Amniotic stem cell (primary cell): ENCODE measurements around the gene PLPP4.

Source experiments
- DNase-seq: peaks from one replicate; lab custom pipeline; 2025; lab: John Stamatoyannopoulos, UW

Gene PLPP4

GRCh38 chr10:120517881-120518484 is 61.0 kb downstream of the PLPP4 start:
- no peak for DNase-seq

- DNase-seq, result no peak
These were observed 64.9 kb downstream of the PLPP4 start for GRCh38 chr10:120521880-120522279.

DNA sequence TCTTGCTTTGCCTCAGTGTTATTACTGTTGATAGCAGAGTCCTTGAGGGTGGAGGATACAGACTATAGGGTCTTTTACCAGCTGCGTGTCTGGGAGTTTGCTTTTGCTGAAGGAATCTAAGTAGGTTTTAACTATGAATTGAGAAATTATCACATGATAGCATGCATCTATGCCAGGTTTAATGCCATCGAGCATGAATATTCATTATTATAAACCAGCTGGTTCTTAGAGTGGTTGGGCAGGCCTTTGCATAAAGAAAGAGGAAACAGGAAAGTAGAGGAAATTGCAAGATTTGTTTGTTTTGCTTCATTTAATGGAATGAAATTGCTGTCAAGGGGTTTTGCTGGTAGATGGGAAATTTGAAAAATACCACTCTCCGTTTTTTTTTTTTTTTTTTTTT is 70.7 kb downstream of the PLPP4 start:
- DNase-seq, result no peak

DNA sequence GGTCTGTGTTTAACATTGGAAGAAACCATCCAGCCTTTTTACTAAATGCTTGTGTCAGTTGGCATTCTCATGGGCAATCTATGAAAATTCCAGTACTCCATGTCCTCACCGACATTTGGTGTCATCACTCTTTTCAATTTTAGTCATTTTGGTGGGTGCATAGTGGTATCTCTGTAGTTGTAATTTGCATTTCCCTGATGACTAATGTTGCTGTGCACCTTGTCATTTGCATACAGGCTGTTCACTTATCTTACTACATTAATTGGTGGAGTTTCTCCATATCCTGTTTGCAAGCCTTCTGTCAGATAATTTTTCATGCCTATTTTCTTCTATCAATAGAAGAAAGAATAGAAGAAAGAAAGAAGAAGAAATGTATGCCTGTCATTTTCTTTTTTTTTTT is 73.7 kb downstream of the PLPP4 start:
- DNase-seq, result no peak

GRCh38 chr10:120538091-120538490 is 81.1 kb downstream of the PLPP4 start:
- DNase-seq, result no peak

DNA sequence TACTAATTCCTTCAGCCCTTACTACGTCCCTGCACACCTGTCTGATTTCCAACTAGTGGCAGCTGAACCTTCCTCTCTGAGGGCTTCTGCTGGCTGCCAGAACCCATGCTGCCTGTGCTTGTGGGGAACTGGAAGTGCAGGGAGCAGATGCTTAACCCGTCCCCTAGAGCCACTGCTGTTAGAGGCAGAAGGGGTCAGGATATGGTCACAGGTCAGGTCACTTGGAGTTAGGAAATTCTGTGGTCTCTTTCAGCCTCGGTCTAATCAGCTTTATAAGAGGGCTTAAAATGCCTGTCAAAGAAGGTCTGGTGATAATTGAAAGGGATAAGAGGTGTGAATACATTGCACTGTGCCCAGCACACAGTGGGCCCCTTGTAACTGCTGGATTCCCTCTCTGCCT is 82.0 kb downstream of the PLPP4 start:
- no peak for DNase-seq

DNA sequence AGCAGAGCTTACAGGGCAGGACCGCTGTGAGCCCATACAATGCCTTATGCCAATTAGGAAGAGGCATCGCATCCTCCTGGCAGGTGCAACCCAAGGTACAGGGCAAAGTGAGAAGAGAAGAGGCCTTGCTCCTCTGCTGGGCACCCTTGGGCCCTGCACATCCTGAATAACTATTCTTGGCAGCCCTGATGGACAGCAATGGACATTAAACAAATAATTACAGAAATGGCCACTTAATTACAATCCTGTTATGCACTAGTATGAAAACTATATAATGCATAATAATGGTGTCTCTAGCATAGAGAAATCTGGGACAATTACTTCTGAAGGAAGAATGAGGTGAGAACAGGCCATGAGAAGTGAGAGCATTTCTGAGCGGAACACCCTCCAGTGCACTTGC is 83.5 kb downstream of the PLPP4 start:
- no peak for DNase-seq

DNA sequence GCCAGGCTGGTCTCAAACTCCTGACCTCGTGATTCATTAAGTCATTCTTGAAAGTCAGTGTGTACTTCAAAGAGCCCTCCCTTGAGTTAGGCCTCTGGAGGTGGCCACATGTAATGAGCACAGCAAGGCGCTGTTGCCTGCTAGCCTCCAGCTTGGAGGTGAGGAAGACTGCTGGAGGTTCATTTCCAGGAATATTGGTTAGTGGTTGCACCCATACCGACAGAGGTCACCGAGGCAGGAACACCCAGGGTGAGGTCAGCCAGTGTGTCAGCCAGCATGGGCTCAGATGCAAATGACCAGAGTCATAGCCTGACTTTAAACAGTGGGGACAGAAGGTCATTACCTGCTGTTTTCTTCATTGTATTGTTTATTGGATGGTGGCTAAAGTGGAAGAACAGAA is 85.0 kb downstream of the PLPP4 start:
- no peak for DNase-seq

- no peak for DNase-seq
These were observed 85.6 kb downstream of the PLPP4 start for GRCh38 chr10:120542591-120542990.

GRCh38 chr10:120543291-120543690 is 86.3 kb downstream of the PLPP4 start:
- DNase-seq, result no peak

DNA sequence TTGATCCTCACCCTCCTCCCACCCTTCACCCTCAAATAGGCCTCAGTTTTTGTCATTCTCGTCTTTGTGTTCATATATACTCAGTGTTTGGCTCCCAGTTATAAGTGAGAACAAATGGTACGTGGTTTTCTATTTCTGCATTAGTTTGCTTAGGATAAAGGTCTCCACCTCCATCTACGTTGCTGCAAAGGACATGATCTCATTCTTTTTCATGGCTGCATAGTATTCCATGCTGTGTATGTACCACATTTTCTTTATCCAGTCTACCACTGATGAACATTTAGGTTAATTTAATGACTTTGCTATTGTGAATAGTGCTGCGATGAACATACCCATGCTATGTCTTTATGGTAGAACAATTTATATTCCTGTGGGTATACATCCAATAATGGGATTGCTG is 91.2 kb downstream of the PLPP4 start:
- DNase-seq, result no peak

DNA sequence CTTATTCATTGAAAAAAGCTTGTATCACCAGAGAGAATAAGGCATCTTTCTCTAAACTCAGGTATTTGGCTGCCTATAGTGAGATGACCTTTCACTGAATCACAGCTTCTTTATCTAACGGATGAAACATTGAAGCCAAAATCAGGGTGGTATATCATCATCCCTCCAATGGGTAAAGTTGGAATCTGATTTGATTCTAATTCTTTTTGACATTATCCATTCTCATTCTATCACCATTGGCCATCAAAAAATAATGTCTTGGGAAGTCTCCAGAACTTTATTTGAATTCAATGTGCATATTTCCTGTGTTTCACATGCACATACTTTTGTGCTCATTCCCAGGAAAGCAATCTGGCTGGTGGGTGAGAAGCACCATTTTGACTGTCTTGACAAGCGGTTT is 95.2 kb downstream of the PLPP4 start:
- no peak for DNase-seq

- DNase-seq, result no peak
These were observed 96.9 kb downstream of the PLPP4 start for GRCh38 chr10:120553911-120554310.

DNA sequence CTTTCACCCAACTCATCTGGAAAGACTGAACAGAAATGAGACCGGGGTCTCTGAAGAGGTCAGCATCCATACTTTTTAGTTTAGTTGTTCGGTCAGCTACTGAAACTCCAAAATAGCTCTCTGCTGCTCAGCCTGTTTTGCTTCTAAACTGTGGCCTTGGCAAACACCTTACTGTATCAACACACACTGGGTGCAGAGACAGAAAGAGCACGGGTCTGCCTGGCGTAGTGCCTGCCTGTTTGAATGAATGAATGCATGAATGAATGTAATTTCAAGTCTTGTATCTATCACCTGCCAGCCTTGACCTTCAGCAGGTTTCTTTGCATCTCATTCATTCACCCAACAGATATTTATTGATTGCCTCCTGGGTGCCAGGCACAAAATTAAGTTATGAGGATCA is 98.4 kb downstream of the PLPP4 start:
- no peak for DNase-seq

DNA sequence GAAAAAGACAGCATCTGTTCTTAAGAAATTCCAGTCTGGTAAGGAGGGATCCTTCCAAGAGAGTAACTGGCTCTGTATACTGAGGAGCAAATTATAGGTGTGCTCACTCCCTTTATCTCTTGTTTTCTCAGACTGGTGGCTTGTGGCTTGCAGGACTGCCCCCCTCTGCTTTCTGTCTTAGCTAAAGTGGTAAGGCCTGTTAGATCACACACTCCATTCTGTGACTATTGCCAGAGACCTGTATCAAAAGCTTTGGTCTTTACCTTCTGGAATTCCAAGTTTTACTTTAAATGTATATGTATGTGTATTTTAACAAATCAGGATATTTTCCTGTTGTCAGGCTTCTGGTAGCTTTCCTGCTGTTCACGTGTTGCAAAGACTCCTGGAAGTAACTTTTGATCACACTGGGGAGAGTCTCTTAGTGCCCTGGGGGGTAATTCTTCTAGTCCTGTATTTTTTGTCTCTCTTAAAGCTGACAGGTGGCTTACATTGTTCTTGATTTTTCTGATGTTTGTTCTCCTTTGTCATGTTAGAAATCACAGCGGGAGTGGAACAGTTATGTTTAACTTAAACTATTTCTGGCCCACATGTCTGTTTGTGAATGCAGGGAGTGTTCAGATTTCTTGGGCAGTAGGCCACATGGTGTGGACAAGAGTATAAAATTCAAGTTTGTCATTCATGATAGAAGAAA is 99.0 kb downstream of the PLPP4 start:
- no peak for DNase-seq

DNA sequence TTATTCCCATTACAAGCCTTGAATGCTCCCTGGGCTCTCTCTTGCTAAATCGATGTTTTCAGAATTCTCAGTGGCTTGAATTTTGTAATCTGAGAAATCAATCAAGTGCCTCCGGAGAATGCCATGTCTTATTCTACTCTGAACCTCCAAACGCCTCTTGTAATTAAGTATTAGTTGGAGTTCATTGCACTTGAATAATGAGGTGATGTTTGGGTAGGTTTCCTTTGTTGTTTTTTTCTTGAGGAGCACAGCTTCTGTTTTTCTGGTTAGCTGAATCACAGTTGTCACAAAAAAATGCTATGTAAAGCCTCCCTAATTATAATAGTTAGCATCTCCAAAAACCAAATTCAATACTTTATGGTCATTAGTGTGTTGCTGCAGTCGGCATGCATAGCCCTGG is 100.3 kb downstream of the PLPP4 start:
- no peak for DNase-seq

- no peak for DNase-seq
These were observed 102.8 kb downstream of the PLPP4 start for GRCh38 chr10:120559800-120560199.

GRCh38 chr10:120562956-120563355 is 105.9 kb downstream of the PLPP4 start:
- no peak for DNase-seq

DNA sequence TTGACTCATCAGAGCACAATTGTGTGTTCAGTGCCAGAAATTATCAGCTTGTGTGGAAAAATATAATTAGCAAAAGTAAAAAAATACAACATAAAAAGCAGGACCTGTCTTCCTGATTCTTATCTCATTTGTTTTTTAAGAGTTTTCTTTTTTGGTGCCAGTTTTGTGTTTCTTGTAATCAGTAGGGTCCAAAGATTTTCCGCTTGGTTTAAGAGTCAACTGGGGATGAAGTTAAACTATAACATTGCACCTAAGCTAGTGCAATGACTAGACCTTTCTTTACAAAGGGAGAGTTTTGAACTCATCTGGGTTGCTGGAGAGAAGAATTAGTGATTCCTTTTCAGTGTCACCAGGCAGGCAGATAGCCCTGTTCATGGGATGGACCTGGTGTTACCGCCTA is 113.4 kb downstream of the PLPP4 start:
- DNase-seq, result no peak

GRCh38 chr10:120571266-120571665 is 114.2 kb downstream of the PLPP4 start:
- DNase-seq, result no peak

DNA sequence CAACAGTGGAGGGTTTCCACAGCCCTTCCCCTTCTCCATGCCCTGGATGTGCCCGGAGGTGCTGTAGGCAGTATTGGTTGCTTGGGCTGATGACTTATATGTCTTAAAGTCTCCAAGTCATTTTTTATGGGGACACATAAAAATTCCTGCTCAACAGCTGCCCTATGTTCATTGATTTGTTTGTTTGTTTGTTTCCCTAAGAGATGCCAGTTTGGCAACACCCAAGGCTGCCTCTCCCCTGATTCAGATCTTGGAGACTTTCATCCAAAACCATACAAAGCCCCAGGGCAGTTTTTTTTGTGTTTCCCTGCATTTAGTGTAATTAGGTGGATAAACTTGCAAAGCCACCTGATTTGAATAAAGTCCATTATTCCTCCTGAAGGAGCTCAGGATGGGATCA is 115.3 kb downstream of the PLPP4 start:
- no peak for DNase-seq

DNA sequence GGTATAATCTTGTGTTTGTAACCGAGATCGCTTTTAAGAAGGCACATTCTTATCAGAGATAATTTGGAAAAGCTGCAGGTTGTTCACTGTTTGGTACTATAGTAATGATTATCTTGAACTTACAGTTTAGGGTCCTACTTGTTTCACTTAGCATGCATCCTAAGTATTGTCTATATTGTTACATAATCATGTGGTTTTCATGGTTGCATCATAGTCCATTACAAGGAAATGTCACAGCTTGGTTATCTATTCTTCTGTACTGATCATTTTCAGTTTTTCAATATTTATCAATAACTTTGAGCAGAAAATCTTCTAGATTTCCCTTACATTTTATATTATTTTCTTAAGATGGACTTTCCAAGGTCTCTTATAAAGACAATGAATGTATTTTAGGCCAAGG is 116.3 kb downstream of the PLPP4 start:
- no peak for DNase-seq

DNA sequence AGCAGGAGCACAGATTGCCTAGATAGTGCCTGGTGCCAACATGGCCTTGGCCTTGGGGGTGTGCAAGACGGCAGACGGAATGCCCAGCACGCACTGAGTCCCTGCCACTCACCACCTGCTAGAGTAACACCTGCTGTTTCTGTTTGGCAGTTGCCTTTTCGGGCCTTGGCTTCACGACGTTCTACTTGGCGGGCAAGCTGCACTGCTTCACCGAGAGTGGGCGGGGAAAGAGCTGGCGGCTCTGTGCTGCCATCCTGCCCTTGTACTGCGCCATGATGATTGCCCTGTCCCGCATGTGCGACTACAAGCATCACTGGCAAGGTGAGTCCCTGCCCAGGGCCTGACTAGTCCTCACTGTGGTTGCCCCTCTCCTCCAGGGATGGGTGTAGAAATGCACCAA is 118.0 kb downstream of the PLPP4 start:
- DNase-seq, result no peak

DNA sequence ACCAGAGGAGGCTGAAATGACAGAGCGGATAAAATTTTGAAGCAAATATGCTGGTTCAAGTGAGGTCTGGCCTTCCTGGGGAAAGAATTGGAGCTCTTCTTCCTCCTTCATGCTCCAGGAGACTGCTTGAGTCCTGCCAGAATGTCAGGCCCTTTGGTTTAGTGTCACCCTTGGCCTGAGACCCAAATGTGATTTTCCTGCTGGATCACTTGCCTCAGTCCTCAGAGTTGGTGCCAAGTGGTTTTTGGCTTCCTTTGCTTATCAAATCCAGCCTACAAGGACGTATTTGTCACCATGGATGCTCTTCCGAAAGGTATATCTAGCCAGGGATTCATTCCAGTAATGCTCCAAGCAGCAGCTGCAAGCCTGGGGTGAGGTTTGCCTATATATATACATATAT is 118.4 kb downstream of the PLPP4 start:
- DNase-seq, result no peak
